ENCODE data around the gene SH3RF3.

Gene SH3RF3

DNA sequence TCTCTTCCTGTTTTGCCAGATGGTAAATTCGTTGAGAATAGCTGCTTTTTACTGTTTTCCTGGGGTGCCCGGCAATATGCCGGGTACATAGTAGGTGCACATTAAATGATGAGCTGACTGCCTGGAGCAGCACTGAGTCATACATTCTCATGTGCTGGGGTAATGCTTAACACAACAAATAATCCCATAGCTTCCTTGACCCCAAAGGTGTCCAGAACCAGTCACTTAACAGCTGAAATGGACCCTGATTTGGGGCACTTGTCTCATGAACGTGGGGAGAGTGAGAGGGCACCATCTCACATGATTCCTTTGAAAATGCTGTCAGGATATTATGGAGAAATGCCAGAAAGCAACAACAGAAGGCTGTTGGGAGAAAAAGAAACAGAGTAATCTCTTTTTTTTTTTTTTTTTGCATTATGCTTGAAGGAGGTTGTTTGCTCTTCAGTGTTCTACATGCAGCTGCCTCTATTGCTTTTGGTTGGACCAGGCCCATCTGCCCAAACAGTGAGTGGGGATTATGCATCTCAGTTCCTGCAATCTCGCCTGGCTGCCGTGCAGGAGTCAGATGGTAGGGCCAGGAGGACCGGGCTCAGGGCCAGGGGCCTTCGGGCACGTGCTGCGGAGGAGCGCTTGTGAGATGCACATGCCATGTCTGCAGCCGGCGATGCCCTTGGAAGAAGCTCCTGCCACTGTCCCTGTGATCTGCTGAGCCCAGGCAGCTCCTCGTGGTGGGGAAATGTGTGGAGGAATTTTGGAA, 162.1 kb downstream of the SH3RF3 start:
- DNase-seq: no peak

DNA sequence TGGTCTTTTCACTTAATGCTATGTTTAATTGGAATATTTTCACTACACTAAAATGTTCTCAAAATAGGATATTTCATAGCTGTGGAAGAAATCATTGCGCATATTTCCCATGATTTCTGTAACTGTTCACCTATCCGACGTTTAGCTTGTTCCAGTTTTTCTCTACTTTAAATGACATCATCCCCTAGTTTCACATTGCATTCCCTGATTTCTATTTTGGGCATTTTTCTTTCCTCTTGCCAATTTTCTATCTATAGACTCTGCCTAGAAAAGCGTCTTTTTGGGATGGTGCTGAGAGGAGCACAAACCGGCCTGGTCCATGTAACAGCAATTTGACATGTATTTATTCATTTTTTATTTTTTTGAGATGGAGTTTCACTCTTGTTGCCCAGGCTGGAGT, 163.4 kb downstream of the SH3RF3 start:
- DNase-seq: no peak

DNA sequence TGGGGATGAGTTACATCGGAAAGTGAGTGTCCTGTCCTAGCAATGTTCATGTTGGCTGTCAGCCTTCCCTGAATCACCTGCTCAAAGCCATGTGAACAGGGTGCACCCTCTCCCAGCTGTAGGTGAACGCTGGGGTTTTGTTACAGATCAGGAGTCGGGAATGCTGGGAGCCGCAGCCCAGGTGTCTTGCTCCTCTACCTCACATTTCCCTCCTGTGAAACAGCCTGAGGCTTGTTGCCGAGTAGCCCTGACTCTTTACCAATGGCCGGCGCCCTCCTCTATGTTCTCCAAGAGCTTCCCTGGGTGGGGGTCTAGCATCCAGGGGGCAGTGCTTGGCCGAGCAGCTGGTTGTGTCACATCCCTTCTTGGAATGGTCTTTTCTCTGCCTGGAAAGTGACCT, 164.7 kb downstream of the SH3RF3 start:
- no peak for DNase-seq

DNA sequence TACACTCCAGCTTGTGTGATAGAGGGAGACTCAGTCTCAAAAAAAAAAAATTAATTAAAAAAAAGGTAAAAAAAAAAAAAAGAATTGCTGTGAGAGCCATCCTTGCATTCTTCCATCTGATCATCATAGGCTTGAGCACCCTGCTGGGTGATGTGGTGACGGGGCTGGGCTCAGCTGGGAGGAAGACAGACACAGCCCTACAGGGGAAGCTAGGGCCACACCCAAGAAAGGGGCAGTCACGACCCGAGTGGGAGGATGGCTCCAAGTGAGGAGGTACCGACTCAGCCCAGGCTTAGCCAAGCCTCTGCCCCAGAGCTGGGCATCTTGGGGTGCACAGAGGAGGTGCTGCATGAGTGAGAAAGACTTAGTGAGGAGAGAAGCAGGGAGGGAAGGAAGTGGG, 165.5 kb downstream of the SH3RF3 start:
- no peak for DNase-seq

DNA sequence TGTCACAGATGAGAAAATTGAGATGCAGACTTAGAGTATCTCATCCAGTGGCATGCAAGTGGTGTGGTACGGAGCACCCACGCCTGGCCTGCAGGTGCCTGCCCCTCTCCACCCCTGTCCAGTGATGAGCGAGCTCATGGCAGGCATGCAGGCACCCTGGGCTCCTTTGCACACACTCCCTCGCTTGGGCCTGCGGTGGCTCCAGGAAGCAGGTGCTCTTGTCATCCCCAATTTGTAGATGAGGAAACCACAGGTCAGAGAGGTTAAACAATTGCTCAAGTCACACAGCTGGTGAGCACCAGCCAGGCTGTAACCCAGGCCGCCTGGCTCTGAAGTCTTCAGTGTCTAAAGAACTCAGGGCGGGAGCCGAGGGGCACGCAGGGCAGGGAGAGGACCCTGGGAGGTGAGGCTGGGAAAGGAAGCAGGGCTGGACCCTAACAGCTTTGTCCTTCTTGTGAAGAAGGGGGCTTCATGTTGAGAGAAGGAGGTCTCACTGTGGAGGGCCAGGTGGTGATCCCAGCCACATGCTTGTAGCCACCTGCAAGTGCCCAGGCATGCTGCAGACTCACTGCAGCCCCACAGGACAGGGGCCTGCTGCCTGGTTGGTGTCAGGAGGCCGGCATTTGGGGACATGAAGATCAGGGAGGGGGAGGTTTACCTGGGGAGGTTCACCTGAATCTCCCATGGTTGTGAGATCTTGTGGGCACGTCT, 166.2 kb downstream of the SH3RF3 start:
- no peak for DNase-seq

DNA sequence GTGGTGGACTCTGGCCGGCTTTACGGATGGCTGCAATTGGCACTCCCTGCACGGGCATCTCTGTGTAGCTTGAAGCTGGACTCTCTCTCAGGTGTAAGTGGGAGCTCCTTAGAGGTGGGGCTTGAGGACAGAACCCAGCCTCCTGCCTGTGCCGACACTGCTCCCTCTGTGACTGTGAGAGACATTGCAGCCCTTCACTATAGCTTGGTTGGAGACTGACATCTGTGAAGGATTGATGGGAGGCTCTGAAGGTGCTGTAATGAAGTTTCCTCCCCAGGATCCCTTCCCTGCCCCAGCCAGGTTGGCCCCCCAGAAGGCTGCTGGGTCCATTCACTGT, 166.7 kb downstream of the SH3RF3 start:
- DNase-seq: no peak

DNA sequence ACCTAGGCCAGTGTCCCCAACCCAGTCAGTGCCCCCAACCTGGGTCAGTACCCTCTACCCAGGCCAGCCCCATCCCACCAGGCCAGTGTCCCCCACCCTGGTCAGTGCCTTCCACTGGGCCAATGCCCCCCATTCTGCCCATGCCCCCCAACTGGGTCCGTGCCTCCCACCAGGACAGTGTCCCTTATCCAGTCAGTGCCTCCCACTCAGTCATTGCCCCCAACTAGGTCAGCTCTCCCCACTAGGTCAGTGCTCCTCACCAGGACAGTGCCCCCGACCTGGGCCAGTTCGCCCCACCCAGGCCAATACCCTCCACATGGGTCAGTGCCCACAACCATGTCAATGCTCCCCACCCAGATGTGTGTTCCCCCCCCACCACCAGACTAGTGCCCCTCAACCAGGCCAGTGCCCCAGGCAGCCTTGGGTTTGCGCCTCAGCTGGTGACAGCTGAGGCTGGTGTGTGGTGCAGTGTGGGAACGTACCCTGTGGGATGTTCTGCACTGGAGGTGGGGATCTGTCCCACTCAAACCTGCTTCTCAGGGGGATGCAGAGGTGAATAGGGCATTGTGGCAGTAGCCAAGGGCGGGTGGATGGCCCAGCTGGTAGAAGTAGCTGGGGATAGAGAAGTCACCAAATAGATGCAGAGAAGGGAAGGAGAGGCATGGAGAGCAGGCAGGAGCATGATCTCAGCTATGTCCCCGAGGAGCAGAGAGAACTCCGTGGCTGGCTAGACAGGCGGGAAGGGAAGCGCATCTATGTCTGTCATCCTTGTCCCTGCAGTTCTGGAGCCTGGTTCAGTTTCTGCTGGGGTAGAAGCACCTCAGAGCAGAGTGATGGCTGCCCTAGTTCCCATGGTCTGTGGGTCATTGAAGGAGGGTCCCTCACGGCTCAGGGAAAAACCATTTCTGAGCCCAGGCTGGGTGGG, 168.8 kb downstream of the SH3RF3 start:
- DNase-seq: no peak

DNA sequence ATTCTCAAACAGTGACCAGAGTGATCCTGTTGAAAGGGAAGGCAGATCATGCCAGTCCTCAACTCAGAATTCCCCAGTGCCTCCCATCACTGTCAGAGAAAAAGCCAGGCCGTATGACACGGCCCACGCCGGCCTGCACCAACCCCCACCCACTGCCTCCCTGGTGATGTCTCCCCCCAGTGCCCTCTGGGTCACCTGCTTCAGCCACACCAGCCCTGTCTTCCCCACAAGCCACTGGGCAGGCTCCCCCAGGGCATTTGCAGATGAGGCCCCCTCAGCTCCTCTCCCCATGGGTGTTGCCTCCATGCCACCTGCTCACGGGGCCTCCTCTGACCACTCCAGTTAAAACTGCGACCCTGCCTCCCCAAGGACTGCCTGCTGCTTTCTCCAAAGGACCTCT, 169.8 kb downstream of the SH3RF3 start:
- DNase-seq: no peak

DNA sequence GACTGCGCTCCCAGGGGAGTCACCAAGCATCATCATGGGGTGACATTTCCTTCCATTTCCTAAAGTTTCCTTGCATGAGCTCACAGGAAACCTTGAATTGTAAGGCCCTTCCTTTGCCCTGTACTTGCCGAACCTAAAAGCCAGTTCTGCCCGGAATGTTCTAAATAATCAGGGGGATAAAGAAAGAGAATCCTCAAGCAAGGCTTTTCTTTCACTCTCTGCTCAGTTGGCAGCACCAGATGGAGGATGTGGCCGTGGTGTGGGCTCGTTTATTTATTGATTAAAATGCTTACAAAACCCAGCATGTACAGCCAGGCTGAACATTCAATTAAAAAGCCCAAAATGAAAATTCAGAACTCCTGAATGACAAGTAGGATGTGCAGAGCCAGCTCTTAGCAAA, 170.5 kb downstream of the SH3RF3 start:
- DNase-seq: no peak

DNA sequence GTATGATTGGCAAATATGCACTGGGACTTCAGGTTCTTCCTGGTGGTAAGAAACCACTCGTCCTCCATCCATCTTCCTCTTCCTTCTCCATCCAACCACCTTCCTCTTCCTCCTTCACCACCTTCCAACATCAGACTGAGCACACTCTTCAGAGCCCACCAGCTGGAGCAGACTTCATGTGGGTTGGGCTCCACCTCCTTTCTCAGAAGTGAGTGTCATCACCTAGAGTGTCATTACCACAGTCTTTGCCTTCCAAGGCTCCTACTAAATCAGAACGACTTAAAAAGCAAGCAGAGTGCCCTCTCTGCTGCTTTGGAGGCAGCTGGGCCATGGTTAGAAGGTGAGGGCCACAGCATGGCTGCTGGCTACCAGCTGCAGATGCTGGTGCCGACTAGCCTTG, 171.6 kb downstream of the SH3RF3 start:
- no peak for DNase-seq

DNA sequence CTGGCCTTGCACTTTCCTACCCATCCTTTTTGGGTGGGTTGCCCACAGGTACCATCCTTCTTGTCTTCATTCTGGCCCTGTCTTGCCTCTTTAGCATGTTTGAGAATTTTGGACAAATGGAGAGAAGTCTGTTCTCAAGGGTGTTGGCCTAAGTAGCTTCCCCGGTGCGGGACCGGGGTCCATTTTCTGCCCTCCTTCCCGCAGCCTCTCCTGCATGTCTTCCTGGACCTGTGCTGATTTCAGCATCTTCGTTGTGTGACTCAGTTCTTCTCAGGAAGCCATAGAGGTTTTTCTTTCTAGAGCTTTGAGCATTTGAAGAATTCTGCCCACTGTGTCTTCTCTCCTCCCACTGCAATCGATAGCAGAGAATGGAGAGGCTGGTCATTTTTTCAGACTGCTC, 172.7 kb downstream of the SH3RF3 start:
- no peak for DNase-seq

DNA sequence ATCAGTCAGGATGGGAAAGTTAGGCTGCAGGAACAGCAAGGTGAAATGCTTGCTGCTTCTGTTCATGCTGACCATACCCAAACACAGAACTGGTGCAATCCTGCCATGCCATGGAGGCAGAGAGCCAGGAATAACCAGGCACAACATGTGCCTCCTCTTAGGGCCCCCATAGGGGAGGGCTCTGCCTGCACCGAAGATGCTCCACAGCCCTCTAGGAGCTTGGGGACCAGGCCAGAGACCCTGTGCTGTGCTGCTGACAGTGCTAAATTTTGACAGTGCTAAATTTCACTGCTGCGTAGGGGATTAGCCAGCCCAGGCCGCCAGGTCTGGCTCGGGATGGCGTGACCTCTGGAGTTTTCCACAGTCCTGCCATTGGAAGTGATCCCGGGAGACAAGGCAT, 173.3 kb downstream of the SH3RF3 start:
- DNase-seq: no peak

DNA sequence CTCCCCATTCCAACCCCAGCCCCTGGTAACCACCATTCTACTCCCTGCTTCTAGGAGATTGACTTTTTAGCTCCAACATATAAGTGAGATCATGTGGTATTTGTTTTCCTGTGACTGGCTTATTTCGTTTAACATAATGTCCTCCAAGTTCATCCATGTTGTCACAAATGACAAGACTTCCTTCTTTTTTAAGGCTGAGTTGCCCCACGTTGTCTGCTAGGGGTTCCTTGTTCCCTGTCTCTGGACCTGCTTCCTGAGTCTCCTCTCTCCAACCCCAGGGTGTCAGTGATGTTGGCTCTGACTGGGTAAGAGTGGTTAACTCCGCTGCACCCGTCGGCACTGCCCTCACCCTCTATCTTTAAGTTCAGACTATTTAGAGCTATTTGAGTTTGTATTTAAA, 175.2 kb downstream of the SH3RF3 start:
- DNase-seq: no peak

DNA sequence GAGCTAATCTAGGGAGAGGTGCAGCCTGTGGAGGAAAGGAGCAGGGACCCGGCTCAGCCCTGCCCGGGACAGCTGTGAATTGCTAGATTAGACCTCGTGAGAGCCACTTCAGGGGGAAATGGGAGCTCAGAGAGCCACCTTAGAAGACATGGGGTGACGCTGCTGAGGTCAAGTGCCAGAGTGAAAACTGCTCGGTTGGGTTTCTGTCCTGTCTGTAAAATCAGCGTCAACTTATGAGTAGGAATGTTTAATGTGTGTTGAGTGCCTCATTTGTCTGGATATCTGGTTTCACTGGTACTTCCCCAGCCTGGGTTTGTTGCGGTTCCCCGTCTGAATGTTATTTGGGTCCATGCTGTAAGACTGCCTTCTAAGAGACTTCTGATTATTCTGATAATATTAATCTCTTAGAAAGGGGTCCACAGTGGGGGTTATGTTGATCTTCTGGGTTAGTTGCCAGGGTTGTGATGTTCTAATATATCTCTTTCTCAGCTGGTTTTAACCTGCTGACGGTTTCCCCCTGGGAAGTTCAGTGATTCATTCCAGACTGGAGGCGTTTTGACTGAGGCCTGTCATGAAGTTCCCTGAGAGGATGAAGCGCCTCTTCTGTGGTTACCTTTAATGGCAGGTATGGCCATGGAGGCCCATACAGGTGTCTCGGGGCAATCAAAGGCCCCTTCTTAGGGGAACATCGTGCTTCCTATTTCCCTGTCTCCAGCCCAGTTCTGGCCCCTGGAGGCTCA, 175.9 kb downstream of the SH3RF3 start:
- DNase-seq: no peak

DNA sequence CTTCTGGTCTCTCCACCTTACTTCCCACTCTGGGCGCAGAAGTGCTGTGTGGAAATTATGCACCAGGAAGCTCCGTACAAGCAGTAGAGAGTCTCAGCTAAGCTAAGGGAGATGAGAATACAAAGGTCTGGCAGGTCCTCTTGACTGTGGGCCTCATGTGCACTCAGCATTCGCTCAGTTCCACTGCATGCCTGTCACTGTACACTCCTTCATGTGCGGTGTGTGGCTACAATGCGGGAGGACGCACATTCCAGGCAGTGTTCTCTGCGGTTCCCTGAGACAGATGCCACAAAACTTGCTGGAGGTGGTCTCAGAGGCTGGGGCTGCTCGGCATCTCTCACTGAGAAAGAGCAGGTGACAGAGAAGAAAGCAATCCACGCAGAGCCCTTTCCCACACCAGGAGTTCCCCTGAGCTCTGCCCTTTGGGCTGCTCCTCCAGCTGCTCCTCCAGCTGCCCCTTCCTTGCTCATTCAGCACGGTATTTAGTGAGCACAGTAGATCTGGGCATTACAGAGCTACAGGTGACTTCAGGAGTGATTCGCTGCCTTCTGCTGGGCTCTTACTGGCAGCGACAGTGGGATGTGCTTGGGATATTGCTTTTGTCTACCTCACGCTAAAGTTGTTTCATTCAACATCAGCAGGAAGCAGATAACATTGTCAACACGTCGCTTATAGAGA, 176.6 kb downstream of the SH3RF3 start:
- no peak for DNase-seq

DNA sequence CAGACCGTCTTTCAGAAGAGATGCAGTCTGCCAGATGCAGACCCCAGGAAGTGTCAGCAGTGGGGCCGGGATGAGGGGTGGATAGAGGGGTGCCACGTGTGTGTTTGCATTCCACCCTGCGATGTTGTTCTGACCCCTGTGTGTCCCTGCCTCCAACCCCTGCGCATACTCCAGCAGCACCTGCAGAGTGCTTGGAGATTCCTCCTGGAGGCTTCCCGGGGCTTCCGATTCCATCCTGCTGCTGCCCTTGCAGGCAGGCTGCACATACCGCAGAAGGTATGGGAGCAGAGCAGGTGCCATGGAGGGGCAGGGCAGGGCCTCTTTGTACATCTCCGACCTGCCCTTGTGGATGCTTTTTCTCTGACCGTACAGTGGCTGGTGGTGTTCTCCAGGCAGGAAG, 177.2 kb downstream of the SH3RF3 start:
- no peak for DNase-seq

DNA sequence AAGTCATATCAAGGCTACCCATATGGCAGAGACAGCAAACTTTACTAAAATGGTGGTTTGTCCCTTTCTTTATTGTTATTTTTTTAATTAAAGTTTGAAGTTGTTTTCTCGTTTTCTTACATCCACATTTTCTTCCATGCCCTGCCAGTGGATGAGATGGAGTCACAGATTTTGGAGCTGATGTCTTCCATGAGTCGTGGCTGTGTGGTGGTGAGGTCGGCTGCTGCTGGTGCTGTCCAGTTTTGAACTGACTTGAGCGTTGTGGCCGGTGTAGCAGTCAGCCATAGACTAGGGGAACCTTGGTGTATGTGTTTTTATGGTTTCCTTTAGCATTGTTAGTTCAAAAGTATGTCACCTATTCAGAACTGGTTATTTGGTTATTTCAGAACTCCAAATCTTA, 182.8 kb downstream of the SH3RF3 start:
- no peak for DNase-seq

DNA sequence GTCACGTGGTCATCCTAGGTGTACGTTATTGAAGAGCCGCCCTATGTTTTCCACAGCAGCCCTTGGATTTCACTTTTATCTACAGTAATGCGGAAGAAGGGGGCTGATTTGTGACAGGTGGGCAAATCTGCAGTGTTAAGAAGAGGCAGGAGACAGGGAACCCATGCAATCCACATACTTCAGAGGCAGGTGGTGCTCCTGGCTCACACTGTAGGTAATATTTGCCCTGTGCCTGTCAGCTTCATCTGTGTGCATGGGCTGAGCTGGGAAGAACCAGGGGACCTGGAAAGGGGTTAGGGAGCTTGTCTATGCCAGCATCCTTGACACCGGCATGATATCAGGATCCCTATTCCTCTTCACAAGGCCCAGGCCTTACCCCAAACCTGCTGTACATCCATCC, 183.9 kb downstream of the SH3RF3 start:
- no peak for DNase-seq

DNA sequence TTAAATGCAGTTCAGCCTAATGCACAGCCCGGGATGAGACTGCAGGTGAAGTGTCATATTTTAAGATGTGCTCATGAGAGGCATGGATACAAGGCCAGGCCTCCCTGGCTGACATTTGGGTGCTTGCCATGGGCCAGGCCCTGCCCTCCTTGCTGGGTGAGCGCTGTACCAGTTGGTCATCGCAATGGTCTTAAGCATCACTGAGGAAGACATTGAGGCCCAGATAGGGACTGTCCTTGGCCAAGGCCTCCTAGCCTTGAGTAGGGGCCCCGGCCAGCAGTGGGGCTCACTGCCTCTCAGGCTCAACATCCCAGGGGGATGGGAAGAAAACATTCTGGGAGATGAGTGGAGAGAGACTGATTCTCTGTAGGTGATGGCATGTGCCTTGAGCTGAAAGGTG, 184.3 kb downstream of the SH3RF3 start:
- DNase-seq: no peak

DNA sequence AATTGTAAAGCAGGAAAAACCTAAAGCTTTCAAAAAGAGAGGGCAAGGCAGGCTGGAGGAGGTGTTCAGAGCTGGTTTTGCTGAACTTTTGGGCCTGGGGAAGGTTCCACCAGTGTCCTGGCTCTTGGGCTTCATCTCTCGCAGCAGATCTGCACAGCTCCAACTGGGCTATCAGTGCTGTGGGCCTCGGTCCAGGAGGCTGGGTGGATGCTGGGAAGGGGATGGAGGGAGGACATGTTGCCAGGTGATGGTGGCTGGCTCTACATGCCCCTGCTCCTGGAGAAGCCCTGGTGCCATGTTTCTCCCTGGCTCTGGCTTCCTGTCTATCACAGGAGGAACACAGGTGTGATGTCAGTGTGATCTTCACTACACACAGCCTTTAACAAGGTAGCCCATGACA, 187.1 kb downstream of the SH3RF3 start:
- DNase-seq: no peak

DNA sequence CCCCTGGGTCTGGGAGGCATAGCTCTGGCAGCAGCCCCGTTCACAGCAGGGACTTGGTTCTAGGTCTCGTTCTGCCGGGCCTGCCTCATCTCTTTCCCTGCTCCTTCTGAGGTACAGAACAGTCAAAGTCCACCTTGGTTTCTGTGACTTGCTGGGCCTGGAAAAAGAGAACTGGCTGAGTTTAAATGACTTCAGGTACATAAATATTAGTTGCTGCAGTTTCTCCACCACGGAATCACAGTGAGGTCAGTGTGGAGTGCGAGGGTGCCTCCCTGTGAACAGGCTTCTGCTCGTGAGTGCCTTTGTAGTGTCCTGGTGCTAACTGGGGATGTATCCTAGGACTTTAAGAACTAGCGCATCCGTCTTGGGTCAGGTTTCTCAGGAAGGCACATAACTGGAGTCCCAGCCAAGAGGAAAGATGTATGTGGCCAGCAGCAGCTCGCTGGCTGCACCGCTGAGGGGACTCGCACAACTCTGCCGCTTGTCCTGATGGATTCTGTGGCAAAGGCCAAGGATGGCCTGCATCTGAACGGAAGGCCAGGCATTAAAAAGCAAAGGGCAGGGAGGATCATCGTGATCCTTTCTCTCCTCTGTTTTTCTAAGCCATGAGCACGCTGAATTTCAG, 188.6 kb downstream of the SH3RF3 start:
- DNase-seq: no peak

Data from islet precursor cell (in vitro differentiated cells).